Activated CD4-positive, alpha-beta T cell treated with anti-CD3 and anti-CD28 coated beads, Interleukin-2, amount 50 U/mL, for 1 hour (primary cell): ENCODE results near the gene SELENOK.
A peak's percentile ranks its signal among the peaks of the same experiment; 100 is the strongest.
"Not testable (repeated sequence)": the region's sequence is repeated elsewhere in the genome, so short reads cannot be mapped to it uniquely, and the experiment has no call there.

ENCODE experiments used
- DNase-seq: peaks from one replicate; pipeline ENCODE4 v3.0.0-alpha.2; 2020

The SELENOK gene

DNA sequence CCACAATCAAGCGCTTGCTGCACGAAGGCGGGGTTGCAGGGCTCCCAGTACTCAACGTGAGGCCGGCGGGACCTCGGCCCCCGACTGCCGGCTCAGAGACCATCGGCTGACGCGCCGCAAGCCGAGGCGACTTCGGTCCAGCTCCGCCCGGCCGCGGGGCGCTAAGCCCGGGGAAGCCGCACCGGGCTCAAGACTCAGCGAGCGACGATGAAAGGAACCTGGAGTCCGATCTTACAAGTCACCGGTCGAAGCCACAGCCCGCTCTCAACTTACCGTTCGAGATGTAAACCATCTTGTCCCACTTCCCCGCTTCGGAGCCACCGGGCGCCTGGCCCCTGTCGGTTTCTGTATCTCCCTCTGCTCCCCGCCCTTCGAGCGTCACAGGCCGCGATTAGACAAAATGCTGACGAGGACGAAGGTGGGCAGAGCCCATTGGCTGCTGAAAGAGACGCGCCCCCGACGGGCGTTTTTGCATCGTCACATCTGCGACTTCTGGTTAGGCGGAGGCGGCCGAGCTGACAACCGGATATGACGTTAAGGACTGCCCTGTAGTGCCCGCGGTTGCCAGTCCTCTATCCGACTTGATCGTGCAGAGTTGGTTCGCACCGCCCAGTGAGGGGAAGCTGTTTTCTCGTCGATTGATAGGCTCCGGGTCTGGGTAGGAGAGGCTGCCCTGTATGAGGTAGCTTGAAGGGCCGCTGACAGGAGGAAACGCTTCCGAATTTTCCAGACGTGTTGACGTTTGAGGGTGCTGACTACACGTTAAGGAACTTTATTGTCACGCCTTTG lies at the start of gene SELENOK:
Gene SELENOK, minus strand, starts transcription at position 363 of the 789 bp plus-strand sequence.
- DNase-seq = peak; percentile 95

DNA sequence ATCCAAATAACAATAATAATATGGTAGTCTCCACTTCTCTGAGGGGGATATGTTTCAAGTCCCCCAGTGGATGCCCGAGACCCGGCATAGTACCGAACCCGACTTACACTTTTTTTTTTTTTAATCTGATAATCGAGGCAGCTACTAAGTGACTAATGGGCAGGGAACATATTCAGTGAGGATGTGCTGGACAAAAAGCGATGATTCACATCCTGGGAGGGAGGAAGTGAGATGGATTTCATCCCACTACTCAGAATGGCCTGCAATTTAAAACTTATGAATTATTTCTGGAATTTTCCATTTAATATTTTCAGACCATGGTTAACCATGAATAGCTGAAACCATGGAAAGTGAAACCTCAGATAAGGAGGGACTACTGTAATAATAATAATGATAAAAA lies 49.5 kb upstream of the SELENOK start:
- no peak for DNase-seq

DNA sequence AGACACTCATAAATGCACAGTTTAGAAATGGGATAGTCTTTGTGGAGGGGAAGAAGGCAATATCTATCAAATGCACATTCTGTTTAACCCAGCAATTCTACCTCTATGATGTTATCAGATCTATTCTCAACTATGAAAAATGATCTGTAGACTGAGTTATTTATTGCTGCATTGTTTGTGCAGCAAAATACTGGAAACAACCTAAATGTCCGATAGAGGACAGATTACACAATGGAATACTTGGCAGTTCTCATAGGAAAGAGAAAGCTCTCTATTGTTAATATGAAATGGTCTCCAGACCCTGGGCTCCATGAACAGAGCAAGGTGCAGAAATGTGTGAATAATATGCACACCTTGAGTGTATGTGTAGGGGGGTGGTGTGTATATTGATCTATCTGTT lies 49.0 kb upstream of the SELENOK start:
- no peak for DNase-seq

DNA sequence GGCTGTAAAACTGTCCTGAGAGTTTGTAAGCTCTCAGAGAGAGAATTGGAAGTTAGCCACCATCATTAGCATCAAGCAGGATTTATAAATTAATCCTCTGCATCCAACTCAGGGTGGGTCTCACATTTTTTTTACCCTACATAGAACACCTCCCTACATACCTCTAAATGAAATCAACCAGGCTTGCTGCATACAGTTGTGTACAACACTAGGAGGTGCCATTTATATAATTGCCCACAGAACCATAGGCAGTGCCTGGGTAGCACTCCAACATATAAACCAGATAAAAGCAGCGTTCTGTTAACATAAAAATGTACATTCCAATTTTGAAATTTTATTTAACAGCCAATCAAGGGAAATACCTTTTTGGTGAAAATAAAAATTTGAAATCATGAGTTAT lies 48.2 kb upstream of the SELENOK start:
- no peak for DNase-seq

DNA sequence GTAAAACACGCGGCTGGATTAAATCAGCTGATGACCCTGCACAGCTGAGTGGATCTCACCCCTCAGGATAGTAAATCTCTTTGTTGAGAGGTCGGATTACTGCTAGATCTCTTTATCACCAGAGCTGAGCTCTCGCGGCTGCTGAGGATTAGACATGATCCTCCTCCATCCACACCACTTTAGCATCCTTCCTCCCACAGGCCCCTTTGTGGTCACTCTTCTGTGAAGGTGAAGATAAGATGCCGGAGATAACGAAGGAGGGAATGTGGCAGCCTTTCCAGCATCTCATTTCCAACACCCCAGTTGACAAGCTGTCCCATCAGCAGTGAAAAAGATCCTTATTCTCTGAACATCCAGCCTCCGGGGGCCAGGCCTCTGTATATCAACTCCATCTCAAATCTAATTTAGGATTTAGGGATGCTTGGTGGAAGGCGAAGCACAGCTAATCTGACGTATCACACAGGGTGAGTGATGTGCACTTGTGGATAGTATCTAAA lies 47.5 kb upstream of the SELENOK start:
- DNase-seq = no peak

DNA sequence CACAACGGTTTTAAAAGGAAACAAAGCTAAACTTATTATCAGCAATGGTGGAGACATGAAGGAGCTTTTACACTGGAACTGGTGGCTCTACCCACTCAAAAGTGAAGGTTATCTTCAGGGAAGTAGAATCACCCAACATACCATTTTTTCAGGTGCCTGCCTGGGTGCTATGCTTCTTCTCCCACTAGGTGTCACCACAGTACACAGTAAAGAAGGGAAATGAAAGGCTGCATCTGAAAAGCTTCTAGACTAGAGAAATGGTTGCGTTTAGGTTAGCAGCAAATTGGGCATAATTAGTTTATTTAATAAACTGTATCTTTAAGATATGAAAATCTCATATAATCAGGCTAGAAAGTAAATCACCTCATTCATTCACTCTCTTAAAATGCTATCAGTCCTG lies 47.0 kb upstream of the SELENOK start:
- DNase-seq = peak; percentile 11

DNA sequence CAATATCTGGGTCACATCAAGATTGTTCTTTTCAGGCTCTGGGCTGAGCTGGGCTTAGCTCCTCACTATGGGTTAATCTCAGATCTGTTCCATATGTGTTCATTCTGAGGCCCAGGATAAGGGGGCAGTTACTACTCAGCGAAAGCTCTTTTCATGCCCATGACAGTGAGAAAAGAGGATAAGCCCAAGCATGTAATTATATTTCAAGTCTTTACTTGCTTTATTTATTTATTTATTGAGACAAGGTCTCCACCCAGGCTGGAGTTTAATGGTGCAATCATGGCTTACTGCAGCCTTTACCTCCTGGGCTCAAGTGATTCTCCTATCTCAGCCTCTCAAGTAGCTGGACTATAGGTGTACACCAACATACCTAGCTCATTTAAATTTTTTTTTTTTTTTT lies 44.7 kb upstream of the SELENOK start:
- no peak for DNase-seq

DNA sequence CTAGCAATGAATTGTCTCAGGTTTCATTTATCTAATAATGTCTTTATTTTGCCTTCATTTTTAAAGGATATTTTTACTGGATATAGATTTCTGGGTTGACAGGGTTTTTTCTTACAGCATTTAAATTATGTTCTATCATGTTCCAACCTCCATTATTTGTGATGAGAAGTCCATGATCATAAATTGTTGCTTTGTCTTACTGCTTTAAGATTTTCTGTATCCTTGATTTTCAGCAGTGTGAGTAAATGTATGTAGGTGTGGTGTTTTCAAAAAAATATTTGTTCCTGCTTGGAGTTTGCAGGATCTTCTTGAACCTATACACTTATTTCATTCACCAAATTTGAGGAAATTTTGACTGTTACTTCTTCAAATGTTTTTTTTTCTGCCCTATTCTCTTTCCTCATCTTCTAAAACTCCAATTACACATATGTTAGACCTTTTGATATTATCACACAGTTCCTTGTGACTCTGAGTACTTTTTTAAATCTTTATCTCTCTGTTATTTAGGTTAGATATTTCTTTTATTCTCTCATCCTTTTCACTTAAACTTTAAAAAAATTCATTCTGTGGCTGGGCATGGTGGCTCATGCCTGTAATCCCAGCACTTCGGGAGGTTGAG lies 43.7 kb upstream of the SELENOK start:
- DNase-seq = no peak

DNA sequence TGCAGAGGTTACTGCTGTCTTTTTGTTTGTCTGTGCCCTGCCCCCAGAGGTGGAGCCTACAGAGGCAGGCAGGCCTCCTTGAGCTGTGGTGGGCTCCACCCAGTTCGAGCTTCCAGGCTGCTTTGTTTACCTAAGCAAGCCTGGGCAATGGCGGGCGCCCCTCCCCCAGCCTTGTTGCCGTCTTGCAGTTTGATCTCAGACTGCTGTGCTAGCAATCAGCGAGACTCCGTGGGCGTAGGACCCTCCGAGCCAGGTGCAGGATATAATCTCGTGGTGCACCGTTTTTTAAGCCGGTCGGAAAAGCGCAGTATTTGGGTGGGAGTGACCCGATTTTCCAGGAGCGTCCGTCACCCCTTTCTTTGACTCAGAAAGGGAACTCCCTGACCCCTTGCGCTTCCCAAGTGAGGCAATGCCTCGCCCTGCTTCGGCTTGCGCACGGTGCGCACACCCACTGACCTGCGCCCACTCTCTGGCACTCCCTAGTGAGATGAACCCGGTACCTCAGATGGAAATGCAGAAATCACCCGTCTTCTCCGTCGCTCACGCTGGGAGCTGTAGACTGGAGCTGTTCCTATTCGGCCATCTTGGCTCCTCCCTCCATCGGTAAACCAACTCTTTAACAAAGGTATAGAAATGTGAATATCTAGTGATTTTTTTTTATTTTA lies 35.7 kb upstream of the SELENOK start:
- DNase-seq = not testable (repeated sequence)

DNA sequence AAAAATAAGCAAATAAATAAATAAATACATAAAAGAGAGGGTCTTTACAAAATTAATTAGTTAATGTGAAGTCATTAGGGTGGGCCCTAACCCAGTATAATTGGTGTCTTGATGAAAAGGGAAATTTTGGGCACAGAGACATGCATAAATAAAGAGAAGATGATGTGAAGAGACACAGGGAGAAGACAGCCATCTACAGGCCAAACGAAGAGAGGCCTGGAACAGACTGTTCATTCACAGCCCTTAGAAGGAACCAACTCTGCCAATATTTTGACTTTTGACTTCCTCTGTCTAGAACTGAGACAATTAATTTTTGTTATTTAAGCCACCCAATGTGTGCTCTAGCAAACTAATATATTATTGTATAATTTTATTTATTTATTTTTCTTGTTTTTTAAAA lies 29.6 kb upstream of the SELENOK start:
- DNase-seq = no peak

DNA sequence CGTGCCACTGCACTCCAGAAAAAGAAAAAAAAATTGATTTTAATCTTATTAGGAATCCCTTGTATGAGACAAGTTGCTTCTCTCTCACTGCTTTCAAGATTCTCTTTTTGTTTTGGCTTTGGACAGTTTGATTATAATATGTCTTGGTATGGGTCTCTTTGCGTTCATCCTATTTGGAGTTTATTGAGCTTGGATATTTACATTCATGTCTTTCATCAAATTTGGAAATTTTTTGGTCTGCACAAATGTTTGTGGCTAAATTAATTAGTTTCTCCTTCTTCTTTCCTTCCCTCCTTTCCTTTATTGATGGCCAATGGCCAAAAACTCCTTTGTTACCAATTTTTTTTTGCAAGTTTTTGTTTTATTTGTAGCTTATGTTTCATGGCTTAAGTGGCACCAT lies 28.1 kb upstream of the SELENOK start:
- no peak for DNase-seq

DNA sequence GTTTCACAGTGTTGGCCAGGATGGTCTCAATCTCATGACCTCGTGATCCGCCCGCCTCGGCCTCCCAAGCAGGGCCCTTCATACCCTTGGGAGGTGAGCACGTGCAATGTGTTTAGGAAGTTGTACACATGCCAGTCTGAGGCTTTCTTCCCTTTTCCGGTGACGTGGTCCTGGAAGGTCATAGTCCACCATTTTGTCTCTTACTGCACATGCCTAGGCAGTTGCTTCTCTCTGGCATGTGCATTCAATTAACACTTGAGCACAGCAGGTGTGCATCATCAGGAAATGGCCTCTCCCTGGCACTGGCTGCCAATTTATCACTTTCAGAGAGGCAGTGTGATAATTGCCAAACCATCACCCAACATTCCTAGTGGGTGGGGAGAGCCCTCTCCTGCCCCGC lies 21.7 kb upstream of the SELENOK start:
- DNase-seq = no peak

DNA sequence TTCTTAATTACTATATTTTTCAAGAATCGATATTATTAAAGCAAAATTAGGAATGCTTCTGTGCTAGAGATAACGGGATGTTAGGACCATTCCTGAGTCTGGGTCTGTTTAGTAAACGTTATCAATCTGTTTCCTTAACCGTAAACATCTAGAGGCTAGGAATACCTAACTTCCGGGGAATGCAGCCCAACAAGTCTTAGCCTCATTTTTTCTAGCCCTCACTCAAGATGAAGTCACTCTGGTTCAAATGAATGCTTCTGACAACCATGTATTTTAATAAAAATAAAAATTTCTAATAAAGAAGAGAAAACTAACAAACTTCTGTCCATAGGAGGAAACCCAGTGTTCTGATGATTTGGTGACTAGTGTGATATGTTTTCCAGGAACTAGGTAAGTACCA lies 11.1 kb upstream of the SELENOK start:
- DNase-seq = no peak

DNA sequence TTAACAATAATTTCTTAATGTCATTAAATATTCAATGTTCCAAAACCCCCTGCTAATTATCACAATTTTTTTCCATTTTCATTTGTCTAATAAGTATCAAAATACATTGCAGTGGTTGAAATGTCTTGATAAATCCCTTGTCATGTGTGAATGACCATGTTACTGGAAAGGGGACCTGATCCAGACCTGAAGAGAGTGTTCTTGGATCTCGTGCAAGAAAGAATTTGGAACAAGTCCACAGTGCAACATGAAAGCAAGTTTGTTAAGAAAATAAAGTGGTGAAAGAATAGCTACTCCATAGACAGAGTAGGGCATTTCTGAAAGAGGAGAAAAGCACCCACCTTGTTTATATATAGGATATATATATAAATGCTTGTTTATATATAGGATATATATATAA lies 10.4 kb upstream of the SELENOK start:
- DNase-seq = no peak

DNA sequence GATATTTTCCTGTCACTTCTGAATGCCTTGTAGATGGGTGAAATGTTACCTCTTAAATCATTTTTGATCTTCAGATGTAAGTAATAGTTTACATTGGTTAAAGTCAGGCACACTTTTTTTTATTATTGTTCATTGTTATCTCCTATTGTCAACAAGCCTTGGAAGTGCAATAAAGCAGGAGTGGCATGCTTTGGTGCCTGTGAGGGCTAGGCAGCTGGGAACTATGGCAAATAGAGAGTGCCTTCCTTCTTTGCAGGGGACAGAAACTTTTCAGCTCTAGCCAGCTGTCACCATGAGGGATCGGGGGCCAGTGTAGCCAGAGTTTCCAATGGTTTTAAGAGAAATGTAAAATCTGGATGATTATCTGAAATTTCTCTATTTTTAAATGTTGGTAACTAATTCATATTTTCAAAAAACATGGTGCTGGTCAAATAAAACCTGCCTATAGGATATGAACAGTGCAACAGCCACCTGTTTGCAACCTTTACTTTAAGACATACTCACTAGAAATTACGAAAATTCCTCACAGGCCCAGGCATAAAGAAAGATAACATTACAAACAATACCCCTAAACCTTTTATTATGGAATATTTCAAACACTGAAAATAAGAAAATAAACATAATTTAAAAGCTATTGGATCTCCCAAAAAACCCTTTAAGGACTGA lies 9.1 kb upstream of the SELENOK start:
- DNase-seq = no peak

DNA sequence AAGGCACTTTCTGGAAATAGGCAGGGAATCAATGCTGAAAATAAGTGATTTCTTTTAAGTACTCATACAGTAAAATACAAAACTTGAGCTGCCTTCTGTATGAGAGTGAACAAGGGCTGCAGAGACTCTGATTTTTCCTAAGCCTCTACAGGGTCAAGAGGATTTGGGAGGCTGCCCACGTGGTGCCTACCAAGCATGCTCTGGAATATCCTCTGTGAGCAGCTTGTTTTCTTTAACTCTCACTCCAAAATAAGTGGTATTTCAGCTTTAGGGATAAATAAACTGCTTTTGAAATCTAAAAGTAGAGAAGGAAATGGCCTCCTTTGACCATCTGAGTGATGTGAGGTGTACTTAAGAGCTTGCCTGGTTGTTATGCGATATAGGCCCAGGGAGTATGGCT lies 8.1 kb upstream of the SELENOK start:
- no peak for DNase-seq

DNA sequence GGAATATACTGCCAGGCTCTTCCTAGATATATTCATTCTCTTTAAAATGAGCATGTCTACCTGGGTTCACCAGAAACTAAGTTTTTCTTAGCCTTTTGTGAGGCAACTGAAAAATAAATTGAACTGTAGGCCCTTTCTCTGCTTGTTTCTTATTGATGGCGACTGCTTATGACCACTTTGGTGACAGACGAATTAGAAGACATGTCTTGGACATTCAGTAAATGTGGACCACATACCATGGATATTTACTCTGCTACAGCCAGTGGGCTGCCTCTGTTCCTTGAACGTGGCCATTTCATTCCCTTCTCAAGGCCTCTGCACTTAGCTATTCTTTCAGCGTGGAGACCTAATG lies 603 bp upstream of the SELENOK start:
- DNase-seq = no peak

DNA sequence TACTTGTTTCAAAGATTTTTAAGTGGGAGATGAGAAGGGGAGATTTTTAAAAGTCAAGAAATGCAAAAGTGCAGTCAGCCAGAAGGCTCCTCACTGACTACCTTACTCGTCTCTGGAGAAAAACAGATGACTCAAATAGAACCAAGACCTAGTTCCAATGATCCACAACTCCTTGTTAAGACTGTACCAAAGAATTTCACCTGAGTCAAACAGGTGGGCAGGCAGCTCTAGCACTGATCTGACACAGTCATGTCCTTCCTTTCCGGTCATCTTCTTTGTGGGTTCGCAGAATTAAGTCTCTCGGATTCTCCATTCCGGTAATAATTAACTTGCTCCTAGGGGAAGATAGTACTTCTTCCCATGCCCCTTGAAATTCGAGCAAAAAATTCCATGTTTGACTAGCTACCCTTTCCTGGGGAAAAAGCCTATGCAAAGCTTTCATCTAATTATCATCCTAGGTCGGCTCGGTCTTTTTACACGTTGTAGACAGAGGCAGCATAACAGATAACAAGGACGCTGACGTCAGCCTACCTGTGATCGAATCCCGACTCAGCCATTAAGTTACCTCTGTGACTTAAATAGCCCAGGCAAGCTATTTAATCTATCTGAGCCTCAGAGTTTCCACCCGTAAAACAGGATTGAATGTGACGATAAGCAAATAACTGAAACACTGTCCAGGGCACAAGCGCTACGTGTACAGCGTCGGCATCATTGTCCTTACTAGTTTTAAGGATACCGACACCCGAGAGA lies 758 bp downstream of the SELENOK start:
- peak; percentile 62 for DNase-seq

DNA sequence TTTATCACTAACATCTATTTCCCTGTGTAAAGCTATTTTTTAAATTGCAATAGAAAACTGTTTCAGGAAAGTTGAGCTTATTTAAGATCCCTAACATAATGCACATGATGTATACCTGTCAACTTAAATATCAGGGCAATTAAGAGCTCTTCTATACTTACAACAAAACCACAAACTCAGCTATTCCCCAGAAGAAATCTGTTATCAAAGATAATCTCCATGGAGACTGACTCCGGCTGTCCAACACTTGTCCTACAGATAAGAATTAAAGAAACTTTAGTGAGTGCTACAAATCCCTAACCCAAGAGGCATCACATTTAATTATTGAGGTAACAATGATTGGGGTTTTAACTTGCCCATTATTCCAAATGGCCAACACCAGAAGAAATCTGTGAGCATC lies 3.4 kb downstream of the SELENOK start:
- DNase-seq = no peak

DNA sequence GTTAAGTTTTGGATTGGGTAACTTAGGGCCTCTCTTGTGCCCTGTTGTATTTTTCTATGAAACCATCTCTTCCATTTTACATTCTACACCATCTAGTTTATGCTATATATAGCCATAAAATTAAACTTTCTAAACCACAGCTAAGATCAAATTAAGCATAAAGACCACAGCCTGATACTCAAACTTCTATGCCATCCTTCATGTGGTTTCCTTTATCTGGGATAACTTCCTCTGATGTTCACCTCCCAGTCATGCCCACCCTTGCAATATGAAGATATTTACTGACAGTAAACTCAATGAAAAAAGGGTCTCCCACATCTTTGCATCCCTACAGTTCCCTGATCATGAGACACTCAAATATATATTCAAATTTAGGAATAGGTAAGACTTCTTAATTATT lies 4.2 kb downstream of the SELENOK start:
- DNase-seq = no peak

DNA sequence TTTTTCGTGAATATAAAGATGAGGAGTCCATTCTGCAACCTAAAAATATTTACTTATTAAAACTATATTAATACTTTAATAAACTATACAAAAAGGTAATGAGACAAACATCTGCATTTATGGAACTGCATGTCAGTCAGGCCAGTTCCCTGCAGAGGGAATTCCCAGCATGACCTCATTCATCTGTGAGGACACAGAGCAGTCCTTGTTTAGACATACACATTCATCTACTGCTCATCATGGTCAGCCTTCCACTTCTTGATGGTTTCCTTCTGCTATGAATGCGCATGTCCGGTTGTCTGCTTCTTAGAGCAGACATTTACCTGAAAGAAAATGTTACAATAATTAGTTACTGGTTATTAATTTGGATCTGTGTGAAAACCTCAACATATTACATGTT lies 6.4 kb downstream of the SELENOK start:
- DNase-seq = no peak

DNA sequence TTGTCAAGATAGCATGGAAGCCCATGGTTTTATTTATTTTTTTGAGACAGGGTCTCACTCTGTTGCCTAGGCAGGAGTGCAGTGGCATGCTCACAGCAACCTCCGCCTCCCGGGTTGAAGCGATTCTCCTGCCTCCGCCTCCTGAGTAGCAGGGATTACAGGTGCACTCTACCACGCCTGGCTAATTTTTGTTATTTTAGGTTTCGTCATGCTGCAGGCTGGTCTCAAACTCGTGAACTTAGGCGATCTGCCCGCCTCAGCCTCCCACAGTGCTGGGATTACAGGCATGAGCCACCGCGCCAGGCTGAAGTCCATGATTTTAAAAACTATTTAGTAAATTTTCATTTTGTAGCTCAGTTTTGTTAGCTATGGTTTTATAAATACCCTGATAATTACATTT lies 7.0 kb downstream of the SELENOK start:
- DNase-seq = no peak

DNA sequence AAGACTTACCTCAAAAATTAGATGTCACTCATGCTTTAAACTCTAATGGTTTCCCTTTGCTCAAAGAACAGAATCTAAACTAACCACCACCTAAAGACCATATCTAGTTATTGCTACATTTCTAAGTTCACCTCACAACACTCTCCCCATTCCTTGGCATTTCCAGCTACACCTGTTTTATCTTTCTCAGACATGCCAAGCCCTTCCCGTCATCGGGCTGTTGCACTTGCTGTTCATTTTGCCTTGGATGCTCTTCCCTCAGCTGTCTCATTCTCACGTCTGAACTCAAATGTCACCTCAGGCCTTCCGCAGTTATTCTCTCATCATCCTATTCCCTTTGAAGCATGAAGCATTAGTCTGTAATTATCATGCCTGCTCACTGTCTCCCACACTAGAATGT lies 8.7 kb downstream of the SELENOK start:
- DNase-seq = no peak
